ENCODE measurements around the gene AMPD1.

AMPD1 gene

DNA sequence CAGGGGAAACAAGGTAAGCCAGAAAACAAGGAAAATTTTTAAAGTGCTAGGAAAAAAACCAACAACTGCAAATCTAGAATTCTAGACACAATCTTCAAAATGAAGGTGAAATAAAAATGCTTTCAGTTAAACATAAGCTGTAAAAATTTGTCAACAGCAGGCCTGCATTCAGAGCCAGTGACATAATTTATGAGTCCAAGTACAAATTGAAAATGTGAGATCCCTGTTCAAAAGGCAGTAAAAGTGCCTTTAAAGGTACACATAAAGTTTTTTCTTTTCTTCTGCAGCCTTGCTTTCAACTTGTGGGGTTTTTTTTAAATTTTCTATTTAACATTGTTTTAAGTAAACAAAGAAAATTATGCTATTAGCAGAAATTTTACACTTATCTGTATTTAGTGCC is 62.9 kb downstream of the AMPD1 start:
- H4K20me1 ChIP-seq (ENCODE audit: low read depth, low read length) = no peaks in the 10 kb centered on the region
- H3K4me2 ChIP-seq (ENCODE audit: low read depth, low read length, poor library complexity, severe bottlenecking) = no peak overlapping the region
- no peak overlapping the region for H3K27ac ChIP-seq (ENCODE audit: low read depth, low read length)
- TF ChIP-seq EZH2phosphoT487 (conservative IDR thresholded peaks at IDR 0.05; ENCODE audit: low read length) (no peak), CTCF (IDR thresholded peaks at IDR 0.05; ENCODE audit: insufficient read depth, low read length, poor library complexity, severe bottlenecking) (no peak)
- no peak overlapping the region for H2AFZ ChIP-seq (ENCODE audit: low read depth, low read length, severe bottlenecking)
- H3F3A ChIP-seq (ENCODE audit: insufficient read depth) = no peaks in the 10 kb centered on the region
- no peaks in the 10 kb centered on the region for H3K79me2 ChIP-seq (ENCODE audit: insufficient read depth, low read length)
- H3K9ac ChIP-seq (ENCODE audit: low read length) = no peak overlapping the region
- no peaks in the 10 kb centered on the region for H3K9me2 ChIP-seq (replicated peaks; ENCODE audit: insufficient read depth, low read length)
- H3K36me3 ChIP-seq (ENCODE audit: low read length) = no peaks in the 10 kb centered on the region
- H3K27me3 ChIP-seq (ENCODE audit: low read length) = no peaks in the 10 kb centered on the region
- no peaks in the 10 kb centered on the region for H3K9me3 ChIP-seq (ENCODE audit: insufficient read depth, low read length)
- no peak overlapping the region for H3K4me3 ChIP-seq (ENCODE audit: insufficient read depth, low read length, poor library complexity, severe bottlenecking)

GRCh38 chr1:114627107-114627506 is 68.2 kb downstream of the AMPD1 start:
- H3K9me3 ChIP-seq (ENCODE audit: insufficient read depth, low read length) = no peaks in the 10 kb centered on the region
- no peak overlapping the region for H2AFZ ChIP-seq (ENCODE audit: low read depth, low read length, severe bottlenecking)
- H3K27ac ChIP-seq (ENCODE audit: low read depth, low read length) = no peak overlapping the region
- H3K4me2 ChIP-seq (ENCODE audit: low read depth, low read length, poor library complexity, severe bottlenecking) = no peak overlapping the region
- no peaks in the 10 kb centered on the region for H3F3A ChIP-seq (ENCODE audit: insufficient read depth)
- no peak overlapping the region for H3K9ac ChIP-seq (ENCODE audit: low read length)
- H4K20me1 ChIP-seq (ENCODE audit: low read depth, low read length) = no peaks in the 10 kb centered on the region
- H3K4me3 ChIP-seq (ENCODE audit: insufficient read depth, low read length, poor library complexity, severe bottlenecking) = no peak overlapping the region
- H3K9me2 ChIP-seq (replicated peaks; ENCODE audit: insufficient read depth, low read length) = no peaks in the 10 kb centered on the region
- no peak for TF ChIP-seq CTCF (IDR thresholded peaks at IDR 0.05; ENCODE audit: insufficient read depth, low read length, poor library complexity, severe bottlenecking)
- TF ChIP-seq EZH2phosphoT487 (conservative IDR thresholded peaks at IDR 0.05; ENCODE audit: low read length) = no peak
- H3K79me2 ChIP-seq (ENCODE audit: insufficient read depth, low read length) = no peaks in the 10 kb centered on the region
- H3K27me3 ChIP-seq (ENCODE audit: low read length) = no peaks in the 10 kb centered on the region
- no peaks in the 10 kb centered on the region for H3K36me3 ChIP-seq (ENCODE audit: low read length)

DNA sequence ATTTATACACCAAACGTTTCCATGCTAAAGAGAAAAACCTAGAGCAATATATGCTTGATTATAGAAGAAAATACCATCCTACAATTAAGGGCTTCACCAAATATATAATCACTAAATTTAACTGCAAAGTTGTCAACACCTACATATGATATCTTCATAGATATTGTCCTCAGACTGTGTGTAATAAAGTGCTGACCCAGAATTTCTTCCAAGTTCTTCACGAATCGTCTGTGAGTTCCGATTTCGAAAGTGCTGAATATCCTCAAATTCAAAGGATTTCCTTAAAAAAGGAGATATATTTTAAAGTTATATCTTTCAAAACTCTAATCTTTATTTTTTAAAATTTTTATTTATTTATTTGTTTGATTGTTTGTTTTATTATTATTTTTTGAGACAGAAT is 72.0 kb downstream of the AMPD1 start:
- Histone ChIP-seq H3K36me3 (ENCODE audit: low read length) (no peaks in the 10 kb centered on the region), H3K4me2 (ENCODE audit: low read depth, low read length, poor library complexity, severe bottlenecking) (no peak overlapping the region), H3K9me2 (replicated peaks; ENCODE audit: insufficient read depth, low read length) (no peaks in the 10 kb centered on the region), H3K4me3 (ENCODE audit: insufficient read depth, low read length, poor library complexity, severe bottlenecking) (no peak overlapping the region), H3F3A (ENCODE audit: insufficient read depth) (no peaks in the 10 kb centered on the region), H3K9ac (ENCODE audit: low read length) (no peak overlapping the region), H2AFZ (ENCODE audit: low read depth, low read length, severe bottlenecking) (no peak overlapping the region), H3K9me3 (ENCODE audit: insufficient read depth, low read length) (no peaks in the 10 kb centered on the region), H3K79me2 (ENCODE audit: insufficient read depth, low read length) (no peaks in the 10 kb centered on the region), H4K20me1 (ENCODE audit: low read depth, low read length) (no peaks in the 10 kb centered on the region), H3K27ac (ENCODE audit: low read depth, low read length) (no peak overlapping the region), H3K27me3 (ENCODE audit: low read length) (no peaks in the 10 kb centered on the region)
- no peak for TF ChIP-seq EZH2phosphoT487 (conservative IDR thresholded peaks at IDR 0.05; ENCODE audit: low read length)
- no peak for TF ChIP-seq CTCF (IDR thresholded peaks at IDR 0.05; ENCODE audit: insufficient read depth, low read length, poor library complexity, severe bottlenecking)

Measured in SU-DHL-6 (cell line).